Natural killer cell (primary cell): Measurements from ENCODE around the gene RPL37A. TPM values are rescaled to one million over a fixed set of nuclear protein-coding genes. Genes with fewer than 3 reads are reported as not detected.

Experiments used
- ATAC-seq, 3 donors: fragments of 150-1000 bp in 2 of 3; fragments of 200-7000 bp in 1 of 3; cut with Tn5 transposase; 1 replicate in 1 of 3; 2 replicates in 2 of 3; pipeline ENCODE4 v1.10.0; 2021; ENCODE audit warnings: mild to moderate bottlenecking in 2 of 3, moderate library complexity in 2 of 3
- DNase-seq, 2 donors: peaks; one replicate each; pipeline versions ENCODE4 v3.0.0 to v3.0.0-alpha.2; 2013 to 2021; ENCODE audit warnings: mixed read lengths in 1 of 2
- H3K27ac ChIP-seq: one replicate; pipeline ENCODE4 v1.5.1; 2013; ENCODE audit warnings: mild to moderate bottlenecking, low read length
- H3K27me3 ChIP-seq: one replicate; pipeline ENCODE4 v1.6.1; 2013; ENCODE audit warnings: low read length; ENCODE audit not compliant: control insufficient read depth, insufficient read depth
- H3K36me3 ChIP-seq: one replicate; pipeline ENCODE4 v1.6.1; 2013; ENCODE audit warnings: low read length; ENCODE audit not compliant: control insufficient read depth, insufficient read depth
- H3K4me1 ChIP-seq: one replicate; pipeline ENCODE4 v1.6.1; 2013; ENCODE audit warnings: low read length; ENCODE audit not compliant: control insufficient read depth, insufficient read depth
- H3K4me3 ChIP-seq: one replicate; pipeline ENCODE4 v1.5.1; 2013; ENCODE audit warnings: low read length
- H3K9me3 ChIP-seq: one replicate; pipeline ENCODE4 v1.6.1; 2013; ENCODE audit warnings: low read length; ENCODE audit not compliant: control insufficient read depth, insufficient read depth
- H3K27ac Mint-ChIP-seq, 2 donors: one replicate each; pipeline ENCODE4 v1.8.0; 2022; ENCODE audit warnings: mild to moderate bottlenecking in 2 of 2, mixed read lengths in 2 of 2, moderate library complexity in 1 of 2
- H3K27me3 Mint-ChIP-seq, 2 donors: one replicate each; pipeline ENCODE4 v1.8.0; 2022; ENCODE audit warnings: low read depth in 2 of 2, mixed read lengths in 2 of 2
- H3K36me3 Mint-ChIP-seq: one replicate; pipeline ENCODE4 v1.8.0; 2022; ENCODE audit warnings: mixed read lengths
- H3K4me1 Mint-ChIP-seq, 2 donors: one replicate each; pipeline ENCODE4 v1.8.0; 2022; ENCODE audit warnings: mixed read lengths in 2 of 2
- H3K4me3 Mint-ChIP-seq: one replicate; pipeline ENCODE4 v1.8.0; 2022; ENCODE audit warnings: mild to moderate bottlenecking, moderate library complexity, mixed read lengths
- H3K9me3 Mint-ChIP-seq, 2 donors: one replicate each; pipeline ENCODE4 v1.8.0; 2022; ENCODE audit warnings: mixed read lengths in 2 of 2
- CTCF ChIP-seq: fragments of 200-600 bp; IDR thresholded peaks from one replicate; pipeline ENCODE4 v1.8.0; 2022; ENCODE audit warnings: antibody characterized with exemption
- WGBS: methylation state at CpG from one replicate; pipeline ENCODE4 v1.1.7; 2013; ENCODE audit warnings: missing lambda C conversion rate; ENCODE audit not compliant: insufficient coverage; 5-methylcytosine and 5-hydroxymethylcytosine counted together
- intact Hi-C: fragments of 100-400 bp; cut with micrococcal nuclease; formaldehyde crosslinking; loops from one replicate; pipeline ENCODE4 v1.14.2; 2022
- total RNA-seq, 4 donors: library from RNA; stranded (reverse); fragments of 120-200 nt in 1 of 4; gene quantifications; one replicate each; pipeline versions ENCODE4 v1.2.3 to v1.2.4, GENCODE V29; 2013 to 2022

Gene RPL37A
- total RNA-seq, result 1,000 to 10,000 TPM; 1,429 to 1,793 (median 1,744) TPM
- total RNA-seq (2013), result 4,534 TPM

- Histone ChIP-seq H3K4me1 (peaks cover 19% of the 10 kb centered on the region), H3K27me3 (no peaks in the 10 kb centered on the region), H3K27ac (peak within 1 kb of the TSS; percentile 78), H3K9me3 (no peaks in the 10 kb centered on the region), H3K36me3 (peaks cover 36% of the 10 kb centered on the region), H3K4me3 (peak within 1 kb of the TSS; percentile 89)
- Mint-ChIP-seq H3K27me3 (no peaks in the 10 kb centered on the region), H3K36me3 (peaks cover 28% of the 10 kb centered on the region), H3K27ac (peak within 1 kb of the TSS; percentile 92 to 98), H3K4me1 (peaks cover 40 to 51% of the 10 kb centered on the region in 2 donors), H3K4me3 (peak within 1 kb of the TSS; percentile 96), H3K9me3 (no peaks in the 10 kb centered on the region)
- DNase-seq (peak; percentile 84 to 96), ATAC-seq (peak; percentile 96 to 97 (median 97))
- intact Hi-C loops, result loop anchor here (2.0 to 5.0 kb wide), 2 partner anchors 86 to 1686 kb away; partner anchors contain the start of gene SMARCAL1
- TF ChIP-seq CTCF, result no peak
- 1% methylated on average over 53 of the region's 54 CpGs for WGBS
These were observed at the start of gene RPL37A for GRCh38 chr2:216498379-216499352. Gene RPL37A (plus strand): TSS chr2:216498844. CDS start chr2:216498875, 31 bp downstream.

- Mint-ChIP-seq H3K4me1 (no peaks in the 10 kb centered on the region), H3K36me3 (peaks cover 58% of the 10 kb centered on the region), H3K27ac (no peak overlapping the region), H3K4me3 (no peak overlapping the region), H3K9me3 (peaks cover 0 to 3% of the 10 kb centered on the region in 2 donors), H3K27me3 (no peaks in the 10 kb centered on the region)
- H3K27me3 ChIP-seq, result no peaks in the 10 kb centered on the region
- no peak overlapping the region for H3K27ac ChIP-seq
- peaks cover 94% of the 10 kb centered on the region for H3K36me3 ChIP-seq
- DNase-seq (no peak), ATAC-seq (no peak)
- no peaks in the 10 kb centered on the region for H3K4me1 ChIP-seq
- no peak overlapping the region for H3K4me3 ChIP-seq
- intact Hi-C loops, result no loop called here
- no peaks in the 10 kb centered on the region for H3K9me3 ChIP-seq
- TF ChIP-seq CTCF, result no peak
These were observed 48.3 kb upstream of the RPL37A start for GRCh38 chr2:216450346-216450745.

- Histone ChIP-seq H3K4me1 (no peaks in the 10 kb centered on the region), H3K27me3 (no peaks in the 10 kb centered on the region), H3K27ac (no peak overlapping the region), H3K9me3 (no peaks in the 10 kb centered on the region), H3K4me3 (no peak overlapping the region), H3K36me3 (peaks cover 91% of the 10 kb centered on the region)
- DNase-seq (no peak), ATAC-seq (no peak)
- intact Hi-C loops, result no loop called here
- WGBS, result 99% methylated on average over 7 of the region's 7 CpGs
- no peaks in the 10 kb centered on the region for H3K4me1 Mint-ChIP-seq
- peaks cover 0 to 3% of the 10 kb centered on the region in 2 donors for H3K9me3 Mint-ChIP-seq
- no peak overlapping the region for H3K4me3 Mint-ChIP-seq
- TF ChIP-seq CTCF, result no peak
- H3K27me3 Mint-ChIP-seq, result no peaks in the 10 kb centered on the region
- no peak overlapping the region for H3K27ac Mint-ChIP-seq
- H3K36me3 Mint-ChIP-seq, result peaks cover 58% of the 10 kb centered on the region
These were observed 47.9 kb upstream of the RPL37A start for GRCh38 chr2:216450784-216451183.
